HK-2 (cell line): ENCODE data around the gene KRTAP5-8.
"Not testable (repeated sequence)": the region's sequence is repeated elsewhere in the genome, so short reads cannot be mapped to it uniquely, and the experiment has no call there.

Experiments
- DNase-seq: peaks from one replicate; pipeline ENCODE4 v3.0.0-alpha.2; 2018; ENCODE audit not compliant: unreplicated experiment

The KRTAP5-8 gene

GRCh38 chr11:71507102-71507501, 30.7 kb upstream of the KRTAP5-8 start:
- DNase-seq = no peak

GRCh38 chr11:71518506-71519471, 19.0 kb upstream of the KRTAP5-8 start:
- DNase-seq = no peak

- DNase-seq = no peak
These were observed 18.3 kb upstream of the KRTAP5-8 start for GRCh38 chr11:71519546-71519945.

GRCh38 chr11:71525188-71525937, 12.5 kb upstream of the KRTAP5-8 start:
- no peak for DNase-seq

- DNase-seq = no peak
These were observed 11.8 kb upstream of the KRTAP5-8 start for GRCh38 chr11:71525938-71526495.

- DNase-seq = not testable (repeated sequence)
These were observed 10.8 kb upstream of the KRTAP5-8 start, which contains the start of gene KRTAP5-7 for GRCh38 chr11:71526796-71527575. Gene KRTAP5-7, plus strand, starts transcription at chr11:71527267. Its CDS starts 34 bp downstream, at chr11:71527301.

GRCh38 chr11:71527576-71528210, 10.1 kb upstream of the KRTAP5-8 start:
- no peak for DNase-seq

- DNase-seq = no peak
These were observed 7.2 kb upstream of the KRTAP5-8 start for GRCh38 chr11:71530602-71531001.

- no peak for DNase-seq
These were observed 5.7 kb upstream of the KRTAP5-8 start for GRCh38 chr11:71532036-71532610.

- not testable (repeated sequence) for DNase-seq
These were observed 2.9 kb upstream of the KRTAP5-8 start for GRCh38 chr11:71534711-71535608.

GRCh38 chr11:71535825-71536224, 2.0 kb upstream of the KRTAP5-8 start:
- DNase-seq = no peak

GRCh38 chr11:71537537-71537936, 288 bp upstream of the KRTAP5-8 start:
- no peak for DNase-seq

- no peak for DNase-seq
These were observed 803 bp downstream of the KRTAP5-8 start for GRCh38 chr11:71538666-71538990.

- no peak for DNase-seq
These were observed 1.2 kb downstream of the KRTAP5-8 start for GRCh38 chr11:71539017-71539416.

GRCh38 chr11:71539971-71540370, 2.1 kb downstream of the KRTAP5-8 start:
- not testable (repeated sequence) for DNase-seq

- not testable (repeated sequence) for DNase-seq
These were observed 2.9 kb downstream of the KRTAP5-8 start for GRCh38 chr11:71540521-71541304.

- no peak for DNase-seq
These were observed 4.6 kb downstream of the KRTAP5-8 start for GRCh38 chr11:71542382-71542781.

GRCh38 chr11:71542879-71543777, 5.3 kb downstream of the KRTAP5-8 start:
- no peak for DNase-seq
